ENCODE measurements around the gene LRBA.

LRBA gene

GRCh38 chr4:150739591-150739990 lies 275.5 kb downstream of the LRBA start:
- Histone ChIP-seq H3K9me3 (ENCODE audit: low read length) (no peaks in the 10 kb centered on the region), H3K27ac (ENCODE audit: low read depth, low read length, poor library complexity, severe bottlenecking) (no peak overlapping the region), H3K36me3 (ENCODE audit: insufficient read depth, low read length) (no peaks in the 10 kb centered on the region), H3K9me2 (ENCODE audit: low read depth, low read length) (no peaks in the 10 kb centered on the region), H2AFZ (ENCODE audit: low read length) (no peak overlapping the region), H3K79me2 (ENCODE audit: insufficient read depth, low read length) (no peaks in the 10 kb centered on the region), H3K4me3 (ENCODE audit: low read depth, low read length, poor library complexity, severe bottlenecking) (no peak overlapping the region), H3K4me1 (ENCODE audit: insufficient read depth, low read length, severe bottlenecking) (no peaks in the 10 kb centered on the region), H4K20me1 (ENCODE audit: insufficient read depth, low read length) (no peaks in the 10 kb centered on the region), H3F3A (ENCODE audit: insufficient read depth, low read length) (no peaks in the 10 kb centered on the region), H3K9ac (ENCODE audit: low read length) (no peak overlapping the region), H3K27me3 (ENCODE audit: insufficient read depth, low read length) (no peaks in the 10 kb centered on the region), H3K4me2 (ENCODE audit: low read length) (no peak overlapping the region)
- no peak for TF ChIP-seq EZH2 (IDR thresholded peaks at IDR 0.05; ENCODE audit: borderline replicate concordance, low read length)
- TF ChIP-seq CTCF (IDR thresholded peaks at IDR 0.05; ENCODE audit: low read length), result no peak

- Histone ChIP-seq H3F3A (ENCODE audit: insufficient read depth, low read length) (no peaks in the 10 kb centered on the region), H2AFZ (ENCODE audit: low read length) (no peak overlapping the region), H3K4me2 (ENCODE audit: low read length) (no peak overlapping the region), H3K9me3 (ENCODE audit: low read length) (no peaks in the 10 kb centered on the region; the same call in 1 of the 2 replicates), H3K4me1 (ENCODE audit: insufficient read depth, low read length, severe bottlenecking) (no peaks in the 10 kb centered on the region), H3K27ac (ENCODE audit: low read depth, low read length, poor library complexity, severe bottlenecking) (no peak overlapping the region), H3K4me3 (ENCODE audit: low read depth, low read length, poor library complexity, severe bottlenecking) (no peak overlapping the region), H3K9me2 (ENCODE audit: low read depth, low read length) (no peaks in the 10 kb centered on the region), H3K9ac (ENCODE audit: low read length) (no peak overlapping the region), H3K36me3 (ENCODE audit: insufficient read depth, low read length) (peaks cover 27% of the 10 kb centered on the region), H4K20me1 (ENCODE audit: insufficient read depth, low read length) (no peaks in the 10 kb centered on the region), H3K79me2 (ENCODE audit: insufficient read depth, low read length) (no peaks in the 10 kb centered on the region), H3K27me3 (ENCODE audit: insufficient read depth, low read length) (no peaks in the 10 kb centered on the region)
- TF ChIP-seq CTCF (IDR thresholded peaks at IDR 0.05; ENCODE audit: low read length) (no peak), EZH2 (IDR thresholded peaks at IDR 0.05; ENCODE audit: borderline replicate concordance, low read length) (no peak)
Observed at GRCh38 chr4:150725957-150726523, 289.0 kb downstream of the LRBA start.

- Histone ChIP-seq H3K79me2 (ENCODE audit: insufficient read depth, low read length) (no peaks in the 10 kb centered on the region), H4K20me1 (ENCODE audit: insufficient read depth, low read length) (no peaks in the 10 kb centered on the region), H3K9me3 (ENCODE audit: low read length) (no peaks in the 10 kb centered on the region; the same call in 1 of the 2 replicates), H3K9me2 (ENCODE audit: low read depth, low read length) (no peaks in the 10 kb centered on the region), H2AFZ (ENCODE audit: low read length) (no peak overlapping the region), H3F3A (ENCODE audit: insufficient read depth, low read length) (no peaks in the 10 kb centered on the region), H3K9ac (ENCODE audit: low read length) (no peak overlapping the region), H3K36me3 (ENCODE audit: insufficient read depth, low read length) (peaks cover 22% of the 10 kb centered on the region), H3K4me2 (ENCODE audit: low read length) (no peak overlapping the region), H3K4me3 (ENCODE audit: low read depth, low read length, poor library complexity, severe bottlenecking) (no peak overlapping the region), H3K4me1 (ENCODE audit: insufficient read depth, low read length, severe bottlenecking) (no peaks in the 10 kb centered on the region), H3K27ac (ENCODE audit: low read depth, low read length, poor library complexity, severe bottlenecking) (no peak overlapping the region), H3K27me3 (ENCODE audit: insufficient read depth, low read length) (no peaks in the 10 kb centered on the region)
- TF ChIP-seq EZH2 (IDR thresholded peaks at IDR 0.05; ENCODE audit: borderline replicate concordance, low read length) (no peak), CTCF (IDR thresholded peaks at IDR 0.05; ENCODE audit: low read length) (no peak)
Observed at GRCh38 chr4:150723727-150724411, 291.2 kb downstream of the LRBA start.

Measured in OCI-LY1 (cell line).